ENCODE measurements around the gene EIF2B2.

EIF2B2 gene

DNA sequence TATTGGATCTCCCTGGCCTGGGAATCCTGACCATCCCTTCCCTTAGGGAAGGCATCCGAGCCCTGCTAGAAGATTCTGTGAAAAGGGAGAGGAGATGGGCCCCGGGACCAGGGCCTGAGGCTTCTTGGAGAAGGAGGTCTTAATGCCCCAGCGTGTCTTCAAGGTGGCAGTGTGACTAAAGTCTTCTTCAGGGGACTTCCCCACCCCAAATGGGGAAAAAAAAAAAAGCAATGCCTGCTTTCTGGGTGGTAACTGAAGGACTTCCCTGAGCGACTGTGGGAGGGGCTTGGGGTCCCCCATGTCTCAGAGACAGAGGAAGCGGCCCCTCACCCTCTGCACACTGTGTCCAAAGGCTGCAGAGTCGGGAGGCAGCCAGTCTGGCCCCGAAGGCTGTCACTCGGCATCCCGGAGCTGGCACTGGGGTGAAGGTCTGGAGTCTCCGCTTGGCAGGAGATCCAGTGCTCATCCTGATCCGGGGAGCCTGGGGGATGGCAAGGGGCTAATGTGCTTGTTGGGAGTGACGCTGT is 39.5 kb upstream of the EIF2B2 start:
- TF ChIP-seq POLR2A (IDR thresholded peaks at IDR 0.05; ENCODE audit: low read length) (no peak), GATA1 (IDR thresholded peaks at IDR 0.05; ENCODE audit: low read depth, low read length) (no peak)
- no peak for DNase-seq

GRCh38 chr14:74963705-74964271 is 38.9 kb upstream of the EIF2B2 start:
- TF ChIP-seq GATA1 (IDR thresholded peaks at IDR 0.05; ENCODE audit: low read depth, low read length) (no peak), POLR2A (IDR thresholded peaks at IDR 0.05; ENCODE audit: low read length) (no peak)

GRCh38 chr14:74964787-74965485 is 37.8 kb upstream of the EIF2B2 start:
- TF ChIP-seq GATA1 (IDR thresholded peaks at IDR 0.05; ENCODE audit: low read depth, low read length): no peak
- TF ChIP-seq POLR2A (IDR thresholded peaks at IDR 0.05; ENCODE audit: low read length): no peak
- no peak for DNase-seq

More at GRCh38 chr14:74963705-74964271, 38.9 kb upstream of the EIF2B2 start:
- DNase-seq: no peak

DNA sequence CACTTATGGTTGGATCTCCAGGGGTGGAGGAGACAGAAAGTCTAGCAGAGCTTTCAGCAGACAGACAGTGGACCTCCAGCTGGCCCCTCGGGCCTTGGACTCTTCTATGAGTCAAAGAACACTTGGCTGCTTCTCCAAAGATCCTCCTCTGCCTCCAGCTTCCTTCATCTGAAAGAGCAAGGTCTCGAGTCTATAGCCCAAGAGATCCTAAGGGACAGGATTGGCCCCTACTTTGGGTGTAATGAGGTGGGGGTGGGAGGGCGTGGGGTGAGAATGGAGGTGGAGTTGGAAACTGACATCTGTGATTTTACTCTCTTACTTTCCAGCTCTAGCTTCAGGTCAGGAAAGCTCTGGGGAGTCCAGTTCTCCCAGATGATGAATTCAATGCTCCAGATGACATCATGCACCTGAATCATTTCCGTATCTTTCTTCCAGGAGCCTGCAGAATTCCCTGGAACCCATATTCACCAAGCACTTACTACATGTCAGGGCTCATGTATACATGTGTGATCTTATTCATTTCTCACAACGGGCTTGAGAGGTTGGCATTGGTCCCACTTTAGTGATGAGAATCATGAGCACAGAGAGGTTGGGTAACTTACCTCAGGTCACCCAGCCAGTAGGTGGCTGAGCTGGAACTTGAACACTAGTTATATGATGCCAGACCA is 37.1 kb upstream of the EIF2B2 start:
- no peak for DNase-seq
- TF ChIP-seq GATA1 (IDR thresholded peaks at IDR 0.05; ENCODE audit: low read depth, low read length): no peak
- TF ChIP-seq POLR2A (IDR thresholded peaks at IDR 0.05; ENCODE audit: low read length): no peak

GRCh38 chr14:74968811-74969210 is 33.9 kb upstream of the EIF2B2 start:
- no peak for TF ChIP-seq GATA1 (IDR thresholded peaks at IDR 0.05; ENCODE audit: low read depth, low read length)
- TF ChIP-seq POLR2A (IDR thresholded peaks at IDR 0.05; ENCODE audit: low read length): no peak
- no peak for DNase-seq

GRCh38 chr14:74973003-74973653 is 29.6 kb upstream of the EIF2B2 start:
- DNase-seq: no peak
- TF ChIP-seq GATA1 (IDR thresholded peaks at IDR 0.05; ENCODE audit: low read depth, low read length) (no peak), POLR2A (IDR thresholded peaks at IDR 0.05; ENCODE audit: low read length) (no peak)

DNA sequence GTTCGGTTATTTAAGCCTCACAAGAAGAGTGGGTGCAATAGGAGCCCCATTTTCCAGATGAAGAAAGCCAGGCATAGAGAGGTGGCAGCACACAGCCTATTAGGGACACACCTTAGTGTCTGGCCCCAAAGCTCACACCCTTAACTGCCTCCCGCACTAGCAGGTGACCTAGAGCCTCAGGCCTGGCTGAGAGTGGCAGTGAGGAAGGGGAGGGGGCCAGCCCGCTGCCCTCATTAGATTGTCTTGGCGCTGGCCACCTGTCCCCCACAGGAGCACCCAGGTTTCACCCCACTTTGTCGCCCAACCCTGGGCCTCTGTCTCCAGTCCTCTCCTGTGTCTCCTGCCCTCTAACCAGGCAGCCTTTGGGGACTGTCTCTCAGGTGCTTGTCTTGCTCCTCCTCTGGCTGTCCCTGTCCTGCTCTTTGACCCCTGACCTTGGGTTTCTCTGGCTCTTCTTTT is 28.8 kb upstream of the EIF2B2 start:
- TF ChIP-seq POLR2A (IDR thresholded peaks at IDR 0.05; ENCODE audit: low read length) (no peak), GATA1 (IDR thresholded peaks at IDR 0.05; ENCODE audit: low read depth, low read length) (no peak)
- DNase-seq: no peak

DNA sequence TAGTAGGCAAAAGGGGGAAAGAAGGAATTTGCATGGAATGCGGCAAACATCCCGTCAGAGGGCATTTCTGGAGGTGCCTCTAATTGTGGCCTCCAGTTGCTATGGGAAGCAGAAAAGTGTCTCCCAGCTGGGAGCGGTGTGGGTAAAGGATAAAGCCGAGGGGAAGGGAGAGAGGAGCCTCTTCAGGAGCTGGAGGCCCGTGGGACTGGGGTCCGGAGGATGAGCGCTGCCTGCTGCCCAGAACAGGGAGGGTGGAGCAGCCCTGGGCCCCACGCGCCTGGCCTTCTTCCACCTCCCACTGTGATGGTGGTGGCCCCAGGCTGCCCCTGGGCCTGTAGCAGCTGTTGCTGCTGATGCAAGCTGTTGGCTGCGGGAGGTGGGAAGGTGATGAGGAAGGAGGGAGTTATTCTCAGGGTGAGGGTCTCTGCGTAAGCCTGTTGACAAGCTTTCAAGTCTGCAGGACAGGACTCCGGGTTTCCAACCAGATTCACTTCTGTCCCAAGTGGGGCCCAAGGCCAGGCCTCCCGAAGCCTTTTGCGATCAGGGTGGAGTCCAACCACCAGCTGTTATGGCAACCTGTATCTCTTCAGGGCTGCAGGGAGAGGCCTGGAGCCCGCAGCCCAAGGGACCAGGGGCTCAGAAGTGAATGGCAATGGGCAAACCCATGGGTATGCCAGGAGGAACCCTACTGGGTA is 28.2 kb upstream of the EIF2B2 start:
- DNase-seq: no peak
- TF ChIP-seq POLR2A (IDR thresholded peaks at IDR 0.05; ENCODE audit: low read length) (no peak), GATA1 (IDR thresholded peaks at IDR 0.05; ENCODE audit: low read depth, low read length) (no peak)

DNA sequence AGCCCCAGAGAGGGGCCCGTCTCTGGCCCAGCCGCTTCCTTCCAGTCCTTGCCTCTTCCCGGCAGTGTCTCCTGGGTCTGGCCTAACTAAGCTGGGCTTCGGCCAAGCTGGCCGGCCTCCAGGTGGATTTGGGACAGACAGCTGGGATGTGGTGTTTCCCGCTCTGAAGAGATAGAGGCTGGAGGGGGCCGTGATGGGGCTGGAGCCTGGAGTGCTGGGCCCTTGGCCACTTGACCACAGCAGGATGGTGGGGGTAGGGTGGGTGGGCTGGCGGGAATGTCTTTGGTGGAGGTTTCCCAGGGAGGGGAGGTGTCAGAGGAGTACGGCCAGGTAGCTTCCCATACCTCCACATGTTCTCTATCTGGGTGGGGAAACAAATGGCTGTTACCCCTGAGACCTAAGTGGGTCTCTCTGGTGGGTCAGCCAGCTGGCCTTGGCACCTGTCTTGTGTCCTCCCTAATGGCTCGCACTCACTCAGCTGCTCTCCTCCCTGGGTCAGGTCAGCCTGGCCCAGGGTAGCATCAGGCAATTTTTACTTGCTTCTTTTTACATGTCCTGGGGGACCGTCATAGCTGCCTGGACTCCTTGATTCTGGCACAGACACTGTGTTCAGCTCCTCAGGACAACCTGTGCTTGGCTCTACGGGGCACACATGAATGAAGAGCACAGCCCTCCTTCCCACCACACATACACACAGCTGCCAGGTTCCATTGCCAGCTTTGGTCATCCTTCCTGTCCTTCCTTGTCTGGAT is 27.5 kb upstream of the EIF2B2 start:
- no peak for TF ChIP-seq POLR2A (IDR thresholded peaks at IDR 0.05; ENCODE audit: low read length)
- no peak for TF ChIP-seq GATA1 (IDR thresholded peaks at IDR 0.05; ENCODE audit: low read depth, low read length)
- no peak for DNase-seq

GRCh38 chr14:74976264-74977113 is 26.2 kb upstream of the EIF2B2 start:
- TF ChIP-seq GATA1 (IDR thresholded peaks at IDR 0.05; ENCODE audit: low read depth, low read length): no peak
- TF ChIP-seq POLR2A (IDR thresholded peaks at IDR 0.05; ENCODE audit: low read length): no peak
- DNase-seq: no peak

DNA sequence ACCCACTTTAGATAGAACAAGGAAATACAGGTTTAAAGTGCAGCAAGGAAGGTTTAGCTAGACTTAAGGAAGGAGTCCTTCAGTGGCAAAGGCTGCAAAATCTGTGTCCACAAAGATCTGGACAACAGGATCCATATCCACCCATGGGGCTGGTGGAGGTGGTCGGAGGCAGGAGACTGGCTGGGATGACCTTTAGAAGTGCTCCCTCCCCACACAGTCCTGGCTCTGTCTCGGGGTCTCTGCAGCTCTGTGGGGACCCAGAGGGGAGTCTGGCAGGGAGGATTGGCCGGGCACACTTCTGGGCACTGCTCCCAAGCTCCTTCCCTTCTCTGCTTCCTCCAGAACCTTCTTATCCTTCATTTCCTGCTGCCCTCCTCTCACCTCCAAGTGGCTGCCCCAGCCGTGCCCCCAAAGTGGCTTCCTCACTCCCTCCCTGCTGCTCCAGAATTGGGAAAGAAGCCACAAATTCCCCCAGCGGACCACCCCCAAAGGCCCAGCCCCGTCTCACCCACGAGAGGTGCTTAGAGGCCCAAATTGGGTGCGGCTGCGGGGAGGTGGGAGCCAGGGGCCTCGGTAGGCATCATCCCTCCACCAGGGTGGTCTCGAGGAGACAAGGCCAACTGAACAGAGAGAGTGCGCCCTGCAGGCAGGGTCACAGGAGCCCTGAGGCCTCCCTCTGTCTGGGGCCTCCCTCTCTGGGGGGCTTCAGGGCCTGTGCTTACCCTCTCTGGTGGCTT is 25.4 kb upstream of the EIF2B2 start:
- no peak for TF ChIP-seq GATA1 (IDR thresholded peaks at IDR 0.05; ENCODE audit: low read depth, low read length)
- no peak for TF ChIP-seq POLR2A (IDR thresholded peaks at IDR 0.05; ENCODE audit: low read length)
- no peak for DNase-seq
